Stimulated activated CD4-positive, alpha-beta T cell treated with anti-CD3 and anti-CD28 coated beads, Interleukin-15, amount 100 ng/mL, for 48 hours (primary cell): Measurements from ENCODE around the gene APEX2.
"Not testable (repeated sequence)": the region's sequence is repeated elsewhere in the genome, so short reads cannot be mapped to it uniquely, and the experiment has no call there.

Experiments used
- DNase-seq, 2 donors: peaks; one replicate each; pipeline ENCODE4 v3.0.0-alpha.2; 2020; ENCODE audit warnings: low read depth in 2 of 2

APEX2 gene

DNA sequence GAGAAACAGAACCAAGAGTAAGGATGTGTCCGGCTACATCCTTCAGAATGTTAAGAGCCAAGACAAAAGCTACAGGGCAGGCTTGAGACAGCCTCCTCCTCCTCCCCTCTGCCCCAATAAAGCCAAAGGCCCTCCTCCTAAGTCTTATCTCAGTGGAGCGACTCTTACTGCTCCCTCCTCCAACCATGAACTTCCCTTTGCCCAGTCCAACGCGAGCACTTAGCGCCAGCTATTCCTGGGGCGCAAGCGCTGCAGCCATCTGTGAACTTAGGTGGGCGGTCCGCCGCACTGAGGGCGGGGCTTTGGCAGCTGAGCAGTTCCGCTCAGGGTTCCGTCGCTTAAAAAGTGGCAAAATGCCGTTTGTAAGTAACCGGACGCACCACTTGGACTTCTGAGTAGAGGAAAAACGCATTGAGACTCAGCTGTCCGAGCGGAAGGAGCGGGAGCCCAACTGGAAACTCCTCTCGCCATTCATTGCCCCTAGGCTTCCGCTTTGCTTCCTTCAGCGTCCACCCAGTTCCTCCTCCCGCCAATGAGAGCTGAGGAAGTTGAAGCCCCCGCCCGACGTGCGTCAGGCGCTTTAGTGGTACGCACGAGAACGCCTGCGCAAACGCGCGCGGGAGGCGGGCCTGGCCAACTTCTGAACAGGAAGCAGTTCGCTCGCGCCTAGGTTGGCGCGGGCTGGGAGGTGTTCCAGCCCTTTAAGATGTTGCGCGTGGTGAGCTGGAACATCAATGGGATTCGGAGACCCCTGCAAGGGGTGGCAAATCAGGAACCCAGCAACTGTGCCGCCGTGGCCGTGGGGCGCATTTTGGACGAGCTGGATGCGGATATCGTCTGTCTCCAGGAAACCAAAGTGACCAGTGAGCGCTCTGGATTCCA lies at the start of gene APEX2:
APEX2 (plus strand) TSS at position 647 of the 882 bp plus-strand sequence; CDS start at position 707, 60 bp downstream.
- DNase-seq: peak; percentile 77

DNA sequence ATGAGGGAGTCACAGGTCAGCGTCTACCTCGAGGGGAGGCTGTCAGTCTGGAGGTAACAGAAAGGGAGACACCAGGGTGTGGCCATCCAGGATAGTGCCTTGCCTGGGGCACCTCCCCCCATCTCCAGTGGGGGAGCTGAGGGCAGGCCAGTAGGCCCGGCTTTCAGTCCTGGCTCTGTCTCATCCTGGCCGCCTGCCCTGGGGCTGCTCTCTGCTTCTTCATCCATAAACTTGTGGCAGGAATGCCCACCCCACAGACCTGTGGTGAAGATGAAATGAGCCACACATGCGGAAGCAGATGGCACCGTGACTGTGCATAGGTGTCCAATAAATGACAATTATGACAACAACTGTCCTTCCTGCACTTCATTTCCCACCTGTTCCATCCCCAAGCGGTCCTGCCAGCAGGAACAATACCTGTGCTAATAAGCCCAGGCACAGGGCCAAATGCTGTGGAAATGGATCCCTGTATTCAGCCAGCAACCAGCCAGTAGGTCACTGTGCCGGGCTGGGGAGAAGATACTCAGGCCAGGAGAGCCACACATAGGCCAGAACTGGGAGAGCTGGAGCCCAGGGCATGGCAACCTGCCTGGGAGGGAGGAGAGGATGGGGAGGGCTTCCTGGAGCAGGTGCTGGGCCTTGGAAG lies 49.3 kb upstream of the APEX2 start:
- no peak for DNase-seq

- no peak for DNase-seq
Observed at GRCh38 chrX:54961750-54962149, 38.4 kb upstream of the APEX2 start.

- no peak for DNase-seq
Observed at GRCh38 chrX:54964766-54965497, 35.2 kb upstream of the APEX2 start.

- no peak for DNase-seq
Observed at GRCh38 chrX:54977387-54977786, 22.8 kb upstream of the APEX2 start.

DNA sequence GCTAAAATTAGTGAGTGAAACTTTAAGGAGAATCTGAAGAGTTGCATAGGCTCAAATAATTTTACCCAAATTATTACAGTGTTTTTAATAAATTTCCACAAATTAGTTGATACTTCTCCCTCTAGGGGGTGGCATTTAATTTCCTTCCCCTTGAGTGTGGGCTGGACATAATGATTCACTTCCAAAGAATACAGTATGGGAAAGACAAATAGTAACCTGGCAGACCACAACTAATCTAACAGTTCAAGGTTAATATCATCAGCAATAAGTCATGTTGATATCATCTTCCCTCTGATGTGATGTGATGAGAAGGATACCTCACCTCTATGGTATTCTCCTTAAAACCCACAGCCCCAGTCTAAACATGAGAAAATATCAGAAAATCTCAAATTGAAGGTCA lies 21.7 kb upstream of the APEX2 start:
- no peak for DNase-seq

- DNase-seq: no peak
Observed at GRCh38 chrX:54979432-54979831, 20.7 kb upstream of the APEX2 start.

DNA sequence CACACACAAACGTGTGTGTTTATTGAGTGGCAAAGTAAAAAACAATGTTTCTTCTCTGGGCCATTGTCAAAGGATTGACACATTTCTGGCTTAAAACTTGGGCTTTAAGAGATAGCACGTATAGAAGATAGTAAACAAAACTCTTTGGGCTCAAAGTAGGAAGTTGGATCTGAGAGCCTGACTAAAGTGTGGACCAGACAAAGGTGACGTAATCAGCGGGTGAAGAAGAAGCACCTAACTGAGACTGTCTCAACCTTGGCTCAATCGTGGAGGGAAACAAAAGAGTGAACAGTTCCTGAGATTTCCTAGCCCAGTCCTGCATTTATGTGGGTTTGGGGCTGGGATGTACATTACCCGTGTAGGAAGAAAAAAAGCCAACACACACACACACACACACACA lies 19.8 kb upstream of the APEX2 start:
- no peak for DNase-seq

DNA sequence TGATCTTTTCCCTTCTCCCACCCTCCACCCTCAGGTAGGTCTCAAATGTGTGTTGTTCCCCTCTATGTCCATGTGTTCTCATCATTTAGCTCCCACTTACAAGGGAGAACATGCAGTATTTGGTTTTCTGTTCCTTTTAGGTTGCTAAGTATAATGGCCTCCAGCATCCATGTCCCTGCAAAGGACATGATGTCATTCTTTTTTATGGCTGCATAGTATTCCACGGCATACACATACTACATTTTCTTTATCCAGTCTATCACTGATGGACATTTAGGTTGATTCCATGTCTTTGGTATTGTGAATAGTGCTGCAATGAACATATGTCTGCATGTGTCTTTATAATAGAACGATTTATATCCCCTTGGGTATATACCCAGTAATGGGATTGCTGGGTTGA lies 16.9 kb upstream of the APEX2 start:
- DNase-seq: not testable (repeated sequence)

DNA sequence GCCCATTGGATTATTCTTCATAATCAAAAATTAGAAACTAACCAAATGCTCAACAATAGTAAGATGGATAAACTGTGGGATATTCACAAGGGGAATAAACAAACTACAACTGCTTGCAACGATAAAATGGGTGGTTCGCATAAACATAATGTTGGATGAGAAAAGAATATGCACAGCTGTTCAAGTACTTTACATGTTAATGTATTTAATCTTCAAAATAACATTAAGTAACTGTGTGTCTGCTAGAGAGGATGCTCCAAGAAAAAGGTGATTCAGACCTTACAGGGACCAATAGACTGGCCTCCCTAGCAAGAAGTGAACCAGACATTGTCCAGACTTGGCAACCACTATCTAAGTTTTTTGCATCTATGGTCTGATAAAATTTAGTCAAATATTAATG lies 8.5 kb upstream of the APEX2 start:
- DNase-seq: no peak

DNA sequence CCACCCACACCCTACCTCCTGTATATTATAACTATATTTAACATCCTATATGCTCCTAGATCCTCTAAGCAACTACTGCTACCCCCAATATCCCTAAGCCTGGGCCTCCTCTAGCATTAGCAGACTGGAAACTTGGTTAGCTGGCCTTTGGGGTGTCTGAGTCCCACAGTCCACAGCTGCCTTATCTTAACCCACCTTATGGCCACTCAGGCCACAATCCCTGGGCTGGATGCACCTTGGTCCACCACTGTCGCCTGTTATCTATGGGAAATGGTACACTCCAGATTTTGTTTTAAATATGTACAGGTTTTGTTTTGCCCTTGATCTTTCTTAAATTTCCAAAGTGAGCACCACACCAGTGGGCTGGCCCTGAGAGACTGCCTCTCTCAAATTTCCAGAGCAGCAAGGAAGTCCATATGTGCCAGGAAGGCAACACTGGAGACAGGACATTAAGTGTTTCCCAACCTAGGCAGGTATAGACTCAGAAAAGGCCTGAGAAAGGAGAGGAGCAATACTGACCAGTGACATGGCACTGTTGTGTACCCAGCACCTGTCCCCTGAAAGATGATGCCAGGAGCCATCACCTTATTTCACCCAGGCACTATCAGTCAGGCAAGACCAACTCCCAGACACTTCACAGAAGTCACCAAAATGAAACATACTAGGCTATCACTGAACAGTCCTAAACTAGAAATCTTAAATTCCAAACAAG lies 7.1 kb upstream of the APEX2 start:
- no peak for DNase-seq

- no peak for DNase-seq
Observed at GRCh38 chrX:54994099-54994498, 6.1 kb upstream of the APEX2 start, which contains the start of gene PFKFB1. Gene PFKFB1 (minus strand): TSS chrX:54994188. CDS start chrX:54994007, 181 bp downstream.

DNA sequence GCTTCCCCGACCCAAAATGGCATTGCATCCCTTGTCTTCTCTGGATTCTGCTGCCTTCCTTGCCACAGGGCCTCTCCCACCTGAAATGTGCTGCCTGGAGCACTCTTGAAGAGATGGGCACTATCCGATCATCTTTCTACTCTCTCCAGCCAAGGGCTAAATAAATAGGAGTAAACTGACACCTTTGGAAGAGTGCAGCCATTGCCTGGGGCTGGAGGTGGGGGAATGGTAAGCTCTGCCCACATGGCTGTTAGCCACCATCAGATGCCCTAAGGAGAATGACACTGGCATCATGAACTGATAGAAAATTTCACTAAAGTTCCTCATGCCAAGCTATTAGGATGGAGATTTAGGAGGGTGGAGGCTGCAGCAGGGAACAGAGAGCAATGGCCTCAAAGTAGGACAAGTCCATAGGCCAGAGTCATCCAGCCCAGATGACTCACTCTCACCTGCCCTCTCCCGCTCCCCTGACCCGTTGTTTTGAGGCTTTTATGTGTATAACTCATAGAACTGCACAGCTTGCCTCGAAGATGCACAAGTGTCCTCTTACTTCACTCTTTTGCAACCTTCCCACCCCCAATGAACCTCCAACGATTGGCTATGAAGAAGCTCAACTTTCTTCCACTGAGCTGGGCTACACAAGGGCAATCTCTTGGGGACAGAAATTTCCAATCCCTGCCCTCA lies 5.4 kb upstream of the APEX2 start:
- DNase-seq: no peak

DNA sequence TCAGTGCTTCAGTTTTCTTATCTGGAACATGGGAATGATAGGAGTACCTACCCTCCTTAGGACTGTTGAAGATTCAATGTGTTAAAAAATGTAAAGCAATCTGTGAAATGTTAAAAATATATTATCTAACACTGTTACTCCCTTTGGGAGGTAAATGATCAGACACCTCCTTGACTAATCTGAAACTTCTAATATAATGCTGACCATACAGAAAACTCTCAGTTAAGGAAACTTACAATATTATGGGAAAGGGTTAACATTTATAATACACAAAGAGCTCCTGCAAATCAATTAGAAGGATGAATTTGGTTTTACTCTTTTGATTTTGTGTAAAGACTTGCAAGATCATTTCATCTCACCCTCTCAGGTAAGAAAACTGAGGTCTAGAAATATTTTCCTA lies 4.5 kb upstream of the APEX2 start:
- DNase-seq: no peak

DNA sequence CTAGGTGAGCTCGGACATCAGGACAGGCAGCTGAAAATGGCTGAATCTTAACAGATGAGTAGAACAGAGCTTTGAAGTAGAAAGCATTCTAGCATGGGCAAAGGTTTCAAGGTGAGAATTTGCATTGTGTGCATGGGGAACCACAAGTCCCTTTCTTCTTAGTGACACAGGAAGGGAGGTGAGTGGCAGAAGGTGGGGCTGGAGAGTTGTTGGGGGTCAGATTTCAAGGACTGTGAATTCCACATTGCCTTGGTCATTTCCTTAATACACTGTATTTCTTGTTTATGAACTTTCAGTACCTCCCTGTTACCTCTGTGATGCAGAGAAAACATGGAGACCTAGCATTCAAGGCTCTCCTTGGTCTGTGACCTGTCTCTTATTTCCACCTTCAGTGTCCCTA lies 4.1 kb downstream of the APEX2 start:
- no peak for DNase-seq

DNA sequence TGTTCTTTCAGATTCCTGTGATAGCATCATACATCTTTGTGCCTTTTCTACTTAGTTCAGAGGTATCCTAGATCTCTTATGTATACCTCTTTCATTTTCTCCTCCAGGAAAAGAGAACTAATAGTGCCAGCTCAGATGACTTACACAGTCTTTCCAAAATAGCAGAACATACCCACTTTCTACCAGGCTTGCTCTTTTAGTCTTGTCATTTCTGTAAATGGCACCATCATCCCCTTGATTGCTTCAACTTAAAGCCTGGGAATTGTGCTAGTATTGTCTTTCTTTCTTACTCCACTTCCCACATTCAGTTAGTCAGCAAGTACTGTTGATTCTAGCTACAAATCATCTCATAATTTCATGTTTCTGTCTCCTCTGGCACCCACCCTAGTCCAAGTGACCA lies 5.1 kb downstream of the APEX2 start:
- DNase-seq: no peak

DNA sequence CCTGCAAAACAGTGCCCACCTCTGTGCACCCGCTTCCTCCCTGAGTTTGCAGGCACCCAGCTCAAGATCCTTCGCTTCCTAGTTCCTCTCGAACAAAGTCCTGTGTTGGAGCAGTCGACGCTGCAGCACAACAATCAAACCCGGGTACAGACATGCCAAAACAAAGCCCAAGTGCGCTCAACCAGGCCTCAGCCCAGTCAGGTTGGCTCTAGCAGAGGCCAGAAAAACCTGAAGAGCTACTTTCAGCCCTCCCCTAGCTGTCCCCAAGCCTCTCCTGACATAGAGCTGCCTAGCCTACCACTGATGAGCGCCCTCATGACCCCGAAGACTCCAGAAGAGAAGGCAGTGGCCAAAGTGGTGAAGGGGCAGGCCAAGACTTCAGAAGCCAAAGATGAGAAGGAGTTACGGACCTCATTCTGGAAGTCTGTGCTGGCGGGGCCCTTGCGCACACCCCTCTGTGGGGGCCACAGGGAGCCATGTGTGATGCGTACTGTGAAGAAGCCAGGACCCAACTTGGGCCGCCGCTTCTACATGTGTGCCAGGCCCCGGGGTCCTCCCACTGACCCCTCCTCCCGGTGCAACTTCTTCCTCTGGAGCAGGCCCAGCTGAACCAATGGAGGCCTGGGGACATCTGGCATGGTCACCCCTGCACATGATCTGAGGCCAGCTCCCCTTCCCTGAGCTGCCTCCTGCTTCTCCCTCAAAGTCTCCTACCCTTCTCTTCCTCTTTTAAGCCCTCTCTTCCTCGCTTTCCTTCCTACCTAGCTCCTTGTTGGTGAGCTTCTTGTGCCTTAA lies 6.9 kb downstream of the APEX2 start:
- DNase-seq: no peak

GRCh38 chrX:55007656-55008055 lies 7.5 kb downstream of the APEX2 start:
- no peak for DNase-seq

DNA sequence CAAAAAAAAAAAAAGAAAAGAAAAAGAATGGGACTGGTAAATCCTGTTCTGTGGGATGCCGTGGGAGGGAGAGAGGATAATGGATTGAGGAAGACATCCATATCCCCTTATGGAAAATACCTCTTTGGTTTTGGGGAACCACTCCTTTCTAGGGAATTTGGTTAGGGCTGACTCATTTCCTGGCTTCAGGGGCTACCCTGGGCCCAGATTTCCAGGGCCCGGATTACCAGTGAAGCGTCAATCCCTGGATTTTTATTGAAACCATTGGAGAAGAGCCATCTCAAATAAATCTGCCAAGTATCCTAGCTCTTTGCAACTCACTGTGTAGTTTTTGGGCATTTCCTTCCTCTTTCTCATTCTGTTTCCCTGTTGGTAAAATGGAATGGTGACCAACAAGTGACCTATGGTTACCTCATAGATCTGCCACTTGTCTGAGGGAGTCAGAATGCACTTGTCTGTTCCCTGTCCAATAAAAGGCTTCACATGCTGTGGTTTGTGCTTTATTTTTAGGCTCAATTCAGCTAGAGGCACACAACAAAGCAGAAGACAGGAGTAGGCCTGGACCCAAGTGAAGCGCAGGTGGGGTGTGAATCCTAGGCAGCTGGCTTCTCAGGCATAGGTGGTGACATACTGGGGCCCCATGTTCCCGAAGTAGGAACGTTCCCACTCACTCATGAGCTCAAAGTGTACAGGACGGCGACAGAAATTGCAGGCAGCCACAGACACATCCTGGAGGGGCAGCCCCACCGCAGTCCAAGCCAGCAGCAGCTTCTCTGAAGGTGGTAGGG lies 8.6 kb downstream of the APEX2 start:
- DNase-seq: no peak

- DNase-seq: no peak
Observed at GRCh38 chrX:55011294-55011693, 11.1 kb downstream of the APEX2 start.
